ENCODE data around the gene CSF3.

CSF3 gene

DNA sequence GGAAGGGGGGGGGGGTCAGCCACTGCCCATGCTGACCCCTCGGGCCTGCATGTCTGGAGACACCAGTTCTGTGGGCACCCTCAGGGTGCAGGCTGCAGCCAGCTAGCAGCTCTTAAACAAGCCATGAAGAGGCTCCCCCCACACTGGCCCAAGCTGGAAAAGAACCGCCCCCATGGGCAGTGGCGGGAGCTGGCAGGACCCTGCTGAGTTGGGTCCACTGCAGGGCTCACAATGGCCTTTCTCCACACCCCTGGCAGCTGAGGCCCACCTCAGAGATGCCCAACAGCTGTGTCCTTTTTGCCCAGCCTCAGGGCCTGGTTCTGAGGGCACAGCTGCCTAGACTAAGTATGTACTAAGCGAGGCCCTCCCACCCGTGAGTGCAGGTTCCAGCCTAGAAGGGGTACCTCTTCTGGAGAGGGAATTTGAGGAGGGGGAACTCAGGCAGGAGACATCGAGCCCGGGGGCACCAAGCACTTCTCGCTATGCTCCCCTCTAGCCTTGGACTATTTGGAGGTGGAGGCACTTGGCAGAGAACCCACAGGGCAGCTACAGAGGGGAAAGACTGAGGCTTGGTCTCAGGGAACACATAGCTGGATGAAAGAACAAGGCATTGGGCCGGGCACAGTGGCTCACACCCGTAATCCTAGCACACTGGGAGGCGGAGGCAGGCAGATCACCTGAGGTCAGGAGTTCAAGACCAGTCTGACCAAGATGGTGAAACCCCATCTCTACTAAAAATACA lies 50.7 kb downstream of the CSF3 start:
- no peak overlapping the region for H3K27ac ChIP-seq
- TF ChIP-seq, protein P1, sequence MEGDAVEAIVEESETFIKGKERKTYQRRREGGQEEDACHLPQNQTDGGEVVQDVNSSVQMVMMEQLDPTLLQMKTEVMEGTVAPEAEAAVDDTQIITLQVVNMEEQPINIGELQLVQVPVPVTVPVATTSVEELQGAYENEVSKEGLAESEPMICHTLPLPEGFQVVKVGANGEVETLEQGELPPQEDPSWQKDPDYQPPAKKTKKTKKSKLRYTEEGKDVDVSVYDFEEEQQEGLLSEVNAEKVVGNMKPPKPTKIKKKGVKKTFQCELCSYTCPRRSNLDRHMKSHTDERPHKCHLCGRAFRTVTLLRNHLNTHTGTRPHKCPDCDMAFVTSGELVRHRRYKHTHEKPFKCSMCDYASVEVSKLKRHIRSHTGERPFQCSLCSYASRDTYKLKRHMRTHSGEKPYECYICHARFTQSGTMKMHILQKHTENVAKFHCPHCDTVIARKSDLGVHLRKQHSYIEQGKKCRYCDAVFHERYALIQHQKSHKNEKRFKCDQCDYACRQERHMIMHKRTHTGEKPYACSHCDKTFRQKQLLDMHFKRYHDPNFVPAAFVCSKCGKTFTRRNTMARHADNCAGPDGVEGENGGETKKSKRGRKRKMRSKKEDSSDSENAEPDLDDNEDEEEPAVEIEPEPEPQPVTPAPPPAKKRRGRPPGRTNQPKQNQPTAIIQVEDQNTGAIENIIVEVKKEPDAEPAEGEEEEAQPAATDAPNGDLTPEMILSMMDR (conservative IDR thresholded peaks at IDR 0.05) = no peak
- TF ChIP-seq ZFX (IDR thresholded peaks at IDR 0.05) = no peak
